Diencephalon (tissue), 1 donor: Measurements from ENCODE around the gene PAX5. TPM values are rescaled to one million over a fixed set of nuclear protein-coding genes. Genes with fewer than 3 reads are reported as not detected.

ENCODE experiments used
- small RNA-seq: library from RNA; depleted of rRNA; stranded (forward); fragments of <200 nt; gene quantifications from one replicate; pipeline ENCODE3, GENCODE V24; 2014
- total RNA-seq: library from RNA; depleted of rRNA; stranded (reverse); fragments of >200 nt; gene quantifications from one replicate; pipeline ENCODE4 v1.2.3, GENCODE V29; 2014

Gene PAX5
- 0.46 TPM for total RNA-seq

GRCh38 chr9:37033682-37034304 is at the start of gene PAX5:
Gene PAX5, minus strand, starts transcription at chr9:37034268. Its CDS starts 237 bp downstream, at chr9:37034031.

Small RNA genes within 50 kb of the gene (small RNA-seq; reads per million reads assigned to genes)
- gene MIR4475: not detected
- gene MIR4476: not detected
- gene MIR4540: not detected

Other genes starting within 250 kb of the PAX5 start
- gene ZCCHC7, start 86.3 kb upstream of the PAX5 start, total RNA-seq: 31.4 TPM